Esophagus muscularis mucosa (tissue), 3 donors: ENCODE measurements around the gene CP.

Experiments used
- CTCF ChIP-seq, 3 experiments: fragments of 200-600 bp in 2 of 3; fragments of 450-650 bp in 1 of 3; sonication (generic) in 2 of 3; IDR thresholded peaks; one replicate each; pipeline ENCODE4 v1.5.1; 2017 to 2019; ENCODE audit warnings: antibody characterized with exemption in 3 of 3, mild to moderate bottlenecking in 2 of 3, moderate library complexity in 1 of 3
- POLR2A ChIP-seq: fragments of 450-650 bp; IDR thresholded peaks from one replicate; pipeline ENCODE4 v1.6.1; 2017; ENCODE audit warnings: antibody characterized with exemption, moderate library complexity, mild to moderate bottlenecking, low read depth

- TF ChIP-seq CTCF (IDR thresholded peaks at IDR 0.05) (no peak), POLR2A (no peak)
Observed at GRCh38 chr3:149180057-149180573, 41.5 kb downstream of the CP start.
